ENCODE measurements around the gene ARHGAP8. TPM values are rescaled to one million over a fixed set of nuclear protein-coding genes. Genes with fewer than 3 reads are reported as not detected.

Gene ARHGAP8
- total and polyA plus RNA-seq, 2 experiments from 2014 or later: 24.0 to 50.4 TPM

DNA sequence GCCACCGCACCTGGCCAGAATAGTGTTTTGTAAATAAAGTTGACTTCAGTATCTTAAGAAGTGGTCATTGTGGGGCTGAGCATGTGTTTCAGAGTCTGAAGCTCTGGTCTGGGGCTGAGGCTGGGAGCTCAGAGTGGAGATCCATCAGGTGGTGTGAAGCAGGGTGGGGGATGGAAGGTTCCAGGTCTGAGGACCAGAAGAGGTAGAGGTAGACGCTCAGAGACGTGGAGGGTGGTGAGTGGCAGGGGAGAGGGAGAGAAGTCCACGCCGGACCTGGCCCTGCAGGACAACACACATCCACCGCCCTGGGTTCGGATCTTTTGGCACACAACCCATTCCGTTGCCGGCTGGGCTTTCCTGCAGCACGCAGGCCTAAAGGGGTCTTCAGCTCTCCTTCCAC lies 40.7 kb downstream of the ARHGAP8 start:
- H2AFZ ChIP-seq: no peak overlapping the region
- no peaks in the 10 kb centered on the region for H3K27me3 ChIP-seq
- TF ChIP-seq, protein P1, sequence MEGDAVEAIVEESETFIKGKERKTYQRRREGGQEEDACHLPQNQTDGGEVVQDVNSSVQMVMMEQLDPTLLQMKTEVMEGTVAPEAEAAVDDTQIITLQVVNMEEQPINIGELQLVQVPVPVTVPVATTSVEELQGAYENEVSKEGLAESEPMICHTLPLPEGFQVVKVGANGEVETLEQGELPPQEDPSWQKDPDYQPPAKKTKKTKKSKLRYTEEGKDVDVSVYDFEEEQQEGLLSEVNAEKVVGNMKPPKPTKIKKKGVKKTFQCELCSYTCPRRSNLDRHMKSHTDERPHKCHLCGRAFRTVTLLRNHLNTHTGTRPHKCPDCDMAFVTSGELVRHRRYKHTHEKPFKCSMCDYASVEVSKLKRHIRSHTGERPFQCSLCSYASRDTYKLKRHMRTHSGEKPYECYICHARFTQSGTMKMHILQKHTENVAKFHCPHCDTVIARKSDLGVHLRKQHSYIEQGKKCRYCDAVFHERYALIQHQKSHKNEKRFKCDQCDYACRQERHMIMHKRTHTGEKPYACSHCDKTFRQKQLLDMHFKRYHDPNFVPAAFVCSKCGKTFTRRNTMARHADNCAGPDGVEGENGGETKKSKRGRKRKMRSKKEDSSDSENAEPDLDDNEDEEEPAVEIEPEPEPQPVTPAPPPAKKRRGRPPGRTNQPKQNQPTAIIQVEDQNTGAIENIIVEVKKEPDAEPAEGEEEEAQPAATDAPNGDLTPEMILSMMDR (IDR thresholded peaks at IDR 0.05; ENCODE audit: poor library complexity): no peak
- TF ChIP-seq EZH2 (IDR thresholded peaks at IDR 0.05; ENCODE audit: borderline replicate concordance) (no peak), EZH2phosphoT487 (IDR thresholded peaks at IDR 0.05; ENCODE audit: low read depth, severe bottlenecking, unreplicated experiment) (no peak)
- no peaks in the 10 kb centered on the region for H3K36me3 ChIP-seq (replicated peaks; ENCODE audit: insufficient read depth, low read depth)
- H3K4me1 ChIP-seq (ENCODE audit: insufficient read depth): no peaks in the 10 kb centered on the region
- H3K4me2 ChIP-seq: no peak overlapping the region
- no peak overlapping the region for H3K27ac ChIP-seq
- no peak for DNase-seq (ENCODE audit: low spot score)
- H3K9me2 ChIP-seq (replicated peaks; ENCODE audit: insufficient read depth): no peaks in the 10 kb centered on the region
- no peak overlapping the region for H3K4me3 ChIP-seq
- peaks cover 3% of the 10 kb centered on the region for H3K79me2 ChIP-seq
- H4K20me1 ChIP-seq (ENCODE audit: insufficient read depth, poor library complexity, severe bottlenecking): no peaks in the 10 kb centered on the region
- WGBS (ENCODE audit: low lambda C conversion rate, missing lambda C conversion rate): 93% methylated on average over 10 of the region's 10 CpGs
- no peaks in the 10 kb centered on the region for H3K9me3 ChIP-seq (ENCODE audit: low read depth)

DNA sequence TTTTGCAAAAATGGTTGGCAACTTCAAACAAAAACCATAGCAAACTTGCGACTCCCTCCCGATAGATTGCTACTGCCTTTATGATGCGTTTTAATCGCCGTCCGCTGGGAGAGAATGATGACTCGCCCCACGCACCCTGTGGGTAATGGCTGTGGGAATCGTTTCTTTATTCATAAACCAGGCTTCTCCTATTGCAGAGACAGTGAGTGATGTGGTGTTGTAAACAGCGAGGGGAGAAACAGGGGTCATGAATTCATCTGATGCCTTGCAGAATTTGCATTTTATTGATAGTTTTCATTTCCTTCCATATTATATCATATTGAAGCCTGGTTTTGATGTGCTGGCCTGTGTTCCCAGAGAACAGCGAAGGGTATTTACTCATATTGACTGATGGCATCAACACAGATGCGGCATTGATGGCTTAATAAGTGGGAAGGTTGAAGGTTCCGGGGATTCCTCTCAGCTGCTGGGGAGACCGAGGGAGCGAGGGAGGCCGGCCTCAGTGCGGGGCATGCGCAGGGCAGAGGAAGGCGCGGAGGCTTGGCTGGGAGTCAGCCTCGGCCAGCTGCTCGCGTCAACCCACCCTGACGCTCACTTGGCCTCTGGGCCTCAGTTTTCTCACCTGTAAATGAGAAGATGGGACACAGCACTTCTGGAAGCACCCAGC lies 41.3 kb downstream of the ARHGAP8 start:
- H3K27me3 ChIP-seq: no peaks in the 10 kb centered on the region
- H3K36me3 ChIP-seq (replicated peaks; ENCODE audit: insufficient read depth, low read depth): no peaks in the 10 kb centered on the region
- no peak overlapping the region for H3K4me3 ChIP-seq
- H3K9me2 ChIP-seq (replicated peaks; ENCODE audit: insufficient read depth): no peaks in the 10 kb centered on the region
- no peaks in the 10 kb centered on the region for H3K9me3 ChIP-seq (ENCODE audit: low read depth)
- no peak for TF ChIP-seq EZH2 (IDR thresholded peaks at IDR 0.05; ENCODE audit: borderline replicate concordance)
- no peak for TF ChIP-seq EZH2phosphoT487 (IDR thresholded peaks at IDR 0.05; ENCODE audit: low read depth, severe bottlenecking, unreplicated experiment)
- TF ChIP-seq, protein P1 (IDR thresholded peaks at IDR 0.05; ENCODE audit: poor library complexity): no peak
- no peak overlapping the region for H3K27ac ChIP-seq
- no peak overlapping the region for H3K4me2 ChIP-seq
- peaks cover 3% of the 10 kb centered on the region for H3K79me2 ChIP-seq
- H2AFZ ChIP-seq: no peak overlapping the region
- H3K4me1 ChIP-seq (ENCODE audit: insufficient read depth): no peaks in the 10 kb centered on the region
- WGBS (ENCODE audit: low lambda C conversion rate, missing lambda C conversion rate): 84% methylated on average over 24 of the region's 24 CpGs
- H4K20me1 ChIP-seq (ENCODE audit: insufficient read depth, poor library complexity, severe bottlenecking): no peaks in the 10 kb centered on the region
- no peak for DNase-seq (ENCODE audit: low spot score)

DNA sequence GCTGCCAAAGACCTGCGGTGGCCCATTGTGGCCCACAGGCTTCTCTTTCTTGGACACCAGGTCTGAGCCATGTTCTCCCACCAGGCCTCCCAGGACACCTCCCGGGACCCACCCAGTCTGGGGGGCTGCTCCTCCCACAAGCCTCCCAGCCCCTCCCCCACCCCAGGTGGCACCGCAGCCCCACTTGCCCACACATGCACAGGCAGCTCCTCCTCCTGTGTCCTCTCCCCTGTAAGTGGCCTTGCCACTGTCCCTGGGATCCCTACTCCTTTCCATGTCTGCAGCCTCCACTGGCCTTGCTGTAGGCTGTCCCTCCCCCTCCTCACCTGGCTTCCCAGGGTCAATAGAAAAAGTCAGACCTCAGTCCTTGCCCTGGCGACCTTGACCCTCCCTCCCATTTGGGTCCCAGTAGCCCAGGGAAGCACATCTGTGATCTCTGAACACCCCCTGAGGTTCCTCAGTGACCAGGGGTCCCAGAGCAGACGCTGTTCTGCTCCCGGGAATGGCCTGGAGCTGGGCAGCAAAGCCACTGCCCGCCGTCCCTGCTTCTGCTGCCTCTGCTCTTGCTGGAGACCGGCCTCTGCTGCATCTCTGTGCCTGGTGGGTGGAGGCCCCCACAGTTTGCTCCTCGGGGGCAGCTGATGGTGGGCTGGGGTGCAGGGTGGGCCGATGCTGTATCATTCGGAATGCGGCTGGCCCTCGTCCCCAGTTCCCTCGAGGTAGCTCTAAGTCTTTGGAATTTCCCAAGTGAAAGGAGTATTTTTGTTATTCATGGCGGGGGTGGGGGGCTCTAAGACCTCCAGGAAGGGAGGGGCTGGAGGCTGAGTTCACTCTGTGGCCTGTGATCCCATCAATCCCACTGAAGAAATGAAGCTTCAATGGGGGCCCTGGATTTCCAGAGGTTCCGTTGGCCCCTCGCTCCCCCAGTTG lies 43.6 kb downstream of the ARHGAP8 start:
- no peaks in the 10 kb centered on the region for H3K4me1 ChIP-seq (ENCODE audit: insufficient read depth)
- no peak overlapping the region for H2AFZ ChIP-seq
- peaks cover 3% of the 10 kb centered on the region for H3K79me2 ChIP-seq
- TF ChIP-seq, protein P1 (IDR thresholded peaks at IDR 0.05; ENCODE audit: poor library complexity): no peak
- no peak for TF ChIP-seq EZH2phosphoT487 (IDR thresholded peaks at IDR 0.05; ENCODE audit: low read depth, severe bottlenecking, unreplicated experiment)
- TF ChIP-seq EZH2 (IDR thresholded peaks at IDR 0.05; ENCODE audit: borderline replicate concordance): no peak
- 78% methylated on average over 17 of the region's 18 CpGs for WGBS (ENCODE audit: low lambda C conversion rate, missing lambda C conversion rate)
- DNase-seq (ENCODE audit: low spot score): no peak
- H3K27me3 ChIP-seq: no peaks in the 10 kb centered on the region
- H4K20me1 ChIP-seq (ENCODE audit: insufficient read depth, poor library complexity, severe bottlenecking): no peaks in the 10 kb centered on the region
- H3K4me3 ChIP-seq: no peak overlapping the region
- no peaks in the 10 kb centered on the region for H3K9me2 ChIP-seq (replicated peaks; ENCODE audit: insufficient read depth)
- H3K9me3 ChIP-seq (ENCODE audit: low read depth): no peaks in the 10 kb centered on the region
- H3K36me3 ChIP-seq (replicated peaks; ENCODE audit: insufficient read depth, low read depth): no peaks in the 10 kb centered on the region
- H3K4me2 ChIP-seq: no peak overlapping the region
- no peak overlapping the region for H3K27ac ChIP-seq

Data from hepatocyte (in vitro differentiated cells).